Tibial nerve (tissue), 4 donors: ENCODE results near the gene DIP2B. TPM values are rescaled to one million over a fixed set of nuclear protein-coding genes. Genes with fewer than 3 reads are reported as not detected.

Source experiments
- DNase-seq, 2 donors: peaks; one replicate each; pipeline ENCODE4 v3.0.0-alpha.2; 2019; ENCODE audit warnings: low spot score in 2 of 2
- H3K27ac ChIP-seq, 4 donors: fragments of 200-600 bp; sonication (generic) in 3 of 4; one replicate each; pipeline ENCODE4 v1.5.1; 2017 to 2019; ENCODE audit warnings: mild to moderate bottlenecking in 1 of 4
- H3K27me3 ChIP-seq, 2 donors: fragments of 200-600 bp; sonication (generic) in 1 of 2; one replicate each; pipeline versions ENCODE4 v1.5.1 to v1.6.0; 2017 to 2019
- H3K36me3 ChIP-seq, 3 donors: fragments of 200-600 bp; sonication (generic); one replicate each; pipeline ENCODE4 v1.5.1; 2018 to 2019
- H3K4me1 ChIP-seq, 4 donors: fragments of 200-600 bp; sonication (generic) in 3 of 4; one replicate each; pipeline ENCODE4 v1.5.1; 2017 to 2019
- H3K4me3 ChIP-seq, 4 donors: fragments of 200-600 bp; sonication (generic) in 3 of 4; one replicate each; pipeline ENCODE4 v1.5.1; 2017 to 2019; ENCODE audit warnings: mild to moderate bottlenecking in 1 of 4, moderate library complexity in 1 of 4
- H3K9me3 ChIP-seq, 4 donors: fragments of 200-600 bp; sonication (generic) in 3 of 4; one replicate each; pipeline ENCODE4 v1.5.1; 2017 to 2019
- CTCF ChIP-seq, 5 experiments: fragments of 200-600 bp in 3 of 5; fragments of 450-650 bp in 2 of 5; sonication (generic) in 3 of 5; IDR thresholded peaks; one replicate each; pipeline ENCODE4 v1.5.1; 2016 to 2019; ENCODE audit warnings: antibody characterized with exemption in 5 of 5, mild to moderate bottlenecking in 3 of 5, moderate library complexity in 2 of 5
- EP300 ChIP-seq, 2 donors: sonication (generic); formaldehyde crosslinking; IDR thresholded peaks; one replicate each; pipeline ENCODE4 v1.6.1; 2017; ENCODE audit warnings: antibody characterized with exemption in 2 of 2, mild to moderate bottlenecking in 1 of 2
- POLR2A ChIP-seq, 2 donors: fragments of 450-650 bp; IDR thresholded peaks; one replicate each; pipeline ENCODE4 v1.6.1; 2017; ENCODE audit warnings: antibody characterized with exemption in 2 of 2, mild to moderate bottlenecking in 2 of 2, moderate library complexity in 2 of 2
- WGBS, 2 donors: methylation state at CpG; one replicate each; pipeline ENCODE4 v1.1.5; 2018; 5-methylcytosine and 5-hydroxymethylcytosine counted together
- total RNA-seq, 4 donors: library from RNA; depleted of rRNA; stranded (reverse); fragments of >200 nt; gene quantifications; one replicate each; pipeline ENCODE4 v1.1.0, GENCODE V29; 2016

Gene DIP2B
- total RNA-seq, 4 donors from 2014 or later, result 38.6 to 59.0 (median 44.8) TPM

- Histone ChIP-seq H3K9me3 (no peaks in the 10 kb centered on the region), H3K36me3 (no peaks in the 10 kb centered on the region), H3K27ac (no peak overlapping the region), H3K27me3 (no peaks in the 10 kb centered on the region), H3K4me1 (peaks cover 0 to 38% (median 16%) of the 10 kb centered on the region in 4 donors), H3K4me3 (no peak overlapping the region)
- DNase-seq, result no peak
- WGBS, 2 donors, result 82% methylated on average over 7 of the region's 7 CpGs
- TF ChIP-seq EP300 (IDR thresholded peaks at IDR 0.05), result no peak
- no peak for TF ChIP-seq POLR2A (IDR thresholded peaks at IDR 0.05)
- TF ChIP-seq CTCF (IDR thresholded peaks at IDR 0.05), result no peak
Observed at GRCh38 chr12:50562520-50563433, 58.0 kb downstream of the DIP2B start.

DNA sequence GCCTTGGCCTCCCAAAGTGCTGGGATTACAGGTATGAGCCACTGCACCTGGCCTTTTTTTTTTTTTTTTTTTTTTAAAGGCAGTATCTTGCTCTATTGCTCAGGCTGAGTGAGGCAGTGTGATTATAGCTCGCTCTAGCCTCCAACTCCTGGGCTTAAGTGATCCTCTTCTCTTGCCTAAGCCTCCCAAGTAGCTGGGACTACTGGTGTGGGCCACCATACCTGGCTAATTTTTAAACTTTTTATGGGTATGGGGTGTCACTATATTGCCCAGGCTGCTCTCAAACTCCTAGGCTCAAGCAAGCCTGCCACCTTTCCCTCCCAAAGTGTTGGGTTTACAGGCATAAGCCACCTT is 58.6 kb downstream of the DIP2B start:
- Histone ChIP-seq H3K4me1 (peaks cover 0 to 43% (median 21%) of the 10 kb centered on the region in 4 donors), H3K9me3 (no peaks in the 10 kb centered on the region), H3K27me3 (no peaks in the 10 kb centered on the region), H3K27ac (no peak overlapping the region), H3K36me3 (no peaks in the 10 kb centered on the region), H3K4me3 (no peak overlapping the region)
- DNase-seq, result no peak
- TF ChIP-seq CTCF (IDR thresholded peaks at IDR 0.05) (no peak), EP300 (IDR thresholded peaks at IDR 0.05) (no peak), POLR2A (IDR thresholded peaks at IDR 0.05) (no peak)
- WGBS, 2 donors, result 97 to 100% methylated on average over 1 of the region's 1 CpG

DNA sequence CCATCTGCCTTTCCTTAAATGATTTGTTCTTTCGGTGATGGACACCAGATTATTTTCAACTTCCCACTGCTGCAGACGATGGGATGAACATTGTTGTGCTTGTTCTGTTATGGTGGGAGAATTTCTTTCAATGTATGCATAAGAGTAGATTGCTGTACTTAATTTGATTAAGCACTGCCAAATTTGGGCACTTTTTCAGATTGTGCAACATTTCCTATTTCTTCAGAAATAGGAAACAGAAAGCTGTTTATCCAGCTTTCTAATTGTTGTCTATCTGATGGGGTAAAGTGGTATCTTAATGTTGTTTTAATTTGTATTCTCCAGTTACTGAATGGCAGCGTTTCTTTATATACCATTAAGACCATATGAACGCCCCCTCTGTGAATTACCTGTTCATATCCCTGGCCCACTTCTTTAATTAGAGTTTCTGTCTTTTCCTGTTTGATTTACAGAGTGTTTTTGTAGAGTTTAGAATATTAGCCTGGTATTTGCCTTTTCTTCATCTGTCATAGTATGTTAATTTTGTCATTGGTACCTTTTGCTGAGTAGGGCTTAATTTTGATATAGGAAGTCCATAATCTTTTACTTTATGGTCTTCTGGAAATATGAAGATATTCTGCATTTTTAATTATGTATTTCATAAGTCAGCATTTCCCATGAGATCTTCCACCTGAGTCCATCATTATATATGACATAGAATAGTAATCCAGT is 59.6 kb downstream of the DIP2B start:
- peaks cover 0 to 47% (median 31%) of the 10 kb centered on the region in 4 donors for H3K4me1 ChIP-seq
- H3K36me3 ChIP-seq, result no peaks in the 10 kb centered on the region
- no peak for DNase-seq
- H3K4me3 ChIP-seq, result no peak overlapping the region
- no peaks in the 10 kb centered on the region for H3K9me3 ChIP-seq
- no peaks in the 10 kb centered on the region for H3K27me3 ChIP-seq
- WGBS, 2 donors, result 42 to 51% methylated on average over 4 of the region's 4 CpGs
- no peak for TF ChIP-seq POLR2A (IDR thresholded peaks at IDR 0.05)
- no peak for TF ChIP-seq EP300 (IDR thresholded peaks at IDR 0.05)
- no peak for TF ChIP-seq CTCF (IDR thresholded peaks at IDR 0.05)
- peak overlapping the region in 2 of 4 donors; percentile 2 to 38 for H3K27ac ChIP-seq

DNA sequence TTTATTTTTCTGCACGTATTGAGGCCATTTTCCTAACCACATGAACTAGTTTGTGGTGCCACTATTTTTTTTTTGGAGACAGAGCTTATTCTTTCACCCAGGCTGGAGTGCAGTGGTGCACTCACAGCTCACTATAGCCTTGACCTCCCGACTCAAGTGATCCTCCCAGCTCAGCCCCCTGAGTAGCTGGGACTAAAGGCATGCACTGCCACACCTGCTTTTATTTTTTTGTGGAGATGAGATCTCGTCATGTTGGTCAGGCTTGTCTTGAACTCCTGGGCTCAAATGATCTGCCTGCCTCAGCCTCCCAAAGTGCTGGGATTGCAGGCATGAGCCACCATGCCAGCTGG is 60.1 kb downstream of the DIP2B start:
- Histone ChIP-seq H3K27ac (peak overlapping the region in 2 of 4 donors; percentile 2 to 38), H3K36me3 (no peaks in the 10 kb centered on the region), H3K4me1 (peaks cover 0 to 52% (median 34%) of the 10 kb centered on the region in 4 donors), H3K4me3 (no peak overlapping the region), H3K9me3 (no peaks in the 10 kb centered on the region), H3K27me3 (no peaks in the 10 kb centered on the region)
- 85 to 88% methylated on average over 3 of the region's 3 CpGs for whole genome bisulfite sequencing, 2 donors
- DNase-seq, result no peak
- no peak for TF ChIP-seq EP300 (IDR thresholded peaks at IDR 0.05)
- no peak for TF ChIP-seq POLR2A (IDR thresholded peaks at IDR 0.05)
- TF ChIP-seq CTCF (IDR thresholded peaks at IDR 0.05), result no peak

GRCh38 chr12:50566066-50566465 is 61.3 kb downstream of the DIP2B start:
- peaks cover 0 to 58% (median 37%) of the 10 kb centered on the region in 4 donors for H3K4me1 ChIP-seq
- peak overlapping the region in 1 of 4 donors; percentile 1 for H3K27ac ChIP-seq
- no peak for DNase-seq
- H3K9me3 ChIP-seq, result no peaks in the 10 kb centered on the region
- H3K27me3 ChIP-seq, result no peaks in the 10 kb centered on the region
- no peak overlapping the region for H3K4me3 ChIP-seq
- 75 to 76% methylated on average over 1 of the region's 1 CpG for WGBS, 2 donors
- H3K36me3 ChIP-seq, result no peaks in the 10 kb centered on the region
- TF ChIP-seq CTCF (IDR thresholded peaks at IDR 0.05) (no peak), POLR2A (IDR thresholded peaks at IDR 0.05) (no peak), EP300 (IDR thresholded peaks at IDR 0.05) (no peak)
